ENCODE measurements around the gene PLXNC1.

GRCh38 chr12:94258593-94258992, 110.2 kb downstream of the PLXNC1 start:
- TF ChIP-seq EZH2 (IDR thresholded peaks at IDR 0.05; ENCODE audit: low read length, missing control alignments) (no peak), CTCF (conservative IDR thresholded peaks at IDR 0.05 in 1 of 2, IDR thresholded peaks at IDR 0.05 in 1 of 2; ENCODE audit: low read depth in 1 of 2, low read length in 2 of 2) (no peak)

All from fibroblast of lung (primary cell).